ENCODE measurements around the gene ARL17A.
"Not testable (repeated sequence)": the region's sequence is repeated elsewhere in the genome, so short reads cannot be mapped to it uniquely, and the experiment has no call there.

ARL17A gene

GRCh38 chr17:46571796-46572195 lies 7.7 kb downstream of the ARL17A start:
- not testable (repeated sequence) for H2BK120ac ChIP-seq (ENCODE audit: low read depth, low read length); H3K4ac ChIP-seq (ENCODE audit: low read length); H3K23ac ChIP-seq (ENCODE audit: low read depth, low read length, poor library complexity); DNase-seq (ENCODE audit: low spot score); H2AK5ac ChIP-seq (ENCODE audit: low read depth, low read length); H2BK5ac ChIP-seq (ENCODE audit: low read length); H4K91ac ChIP-seq (ENCODE audit: low read depth, low read length, poor library complexity); H2BK15ac ChIP-seq (ENCODE audit: low read length); H4K8ac ChIP-seq (ENCODE audit: low read depth, low read length); H3K36me3 ChIP-seq (replicated peaks in 1 of 2; ENCODE audit: control insufficient read depth in 2 of 2, insufficient read depth in 2 of 2, low read length in 2 of 2); H3K4me1 ChIP-seq (ENCODE audit: control insufficient read depth in 2 of 2, insufficient read depth in 1 of 2, low read depth in 1 of 2, low read length in 2 of 2); H3K9ac ChIP-seq (ENCODE audit: low read depth, low read length, poor library complexity); H3K9me3 ChIP-seq (replicated peaks in 1 of 2; ENCODE audit: control insufficient read depth in 2 of 2, insufficient read depth in 1 of 2, low read depth in 1 of 2, low read length in 2 of 2); H3K27me3 ChIP-seq (ENCODE audit: control insufficient read depth in 3 of 3, insufficient read depth in 3 of 3, low read depth in 1 of 3, low read length in 3 of 3); H3K4me2 ChIP-seq (ENCODE audit: insufficient read depth, low read length, poor library complexity, severe bottlenecking); H3K79me1 ChIP-seq (ENCODE audit: low read depth, low read length); H2BK12ac ChIP-seq (ENCODE audit: low read length); H2AFZ ChIP-seq (ENCODE audit: low read length); H3K4me3 ChIP-seq (ENCODE audit: low read length in 2 of 2); H3K27ac ChIP-seq (replicated peaks; ENCODE audit: low read length); H3K14ac ChIP-seq (ENCODE audit: low read length); H3K18ac ChIP-seq (ENCODE audit: low read length)
- no CpG with 5 or more reads among the region's 4 CpGs for WGBS, 2 donors (ENCODE audit: extremely low coverage in 2 of 2, insufficient read length in 2 of 2, insufficient replicate concordance in 1 of 2)

DNA sequence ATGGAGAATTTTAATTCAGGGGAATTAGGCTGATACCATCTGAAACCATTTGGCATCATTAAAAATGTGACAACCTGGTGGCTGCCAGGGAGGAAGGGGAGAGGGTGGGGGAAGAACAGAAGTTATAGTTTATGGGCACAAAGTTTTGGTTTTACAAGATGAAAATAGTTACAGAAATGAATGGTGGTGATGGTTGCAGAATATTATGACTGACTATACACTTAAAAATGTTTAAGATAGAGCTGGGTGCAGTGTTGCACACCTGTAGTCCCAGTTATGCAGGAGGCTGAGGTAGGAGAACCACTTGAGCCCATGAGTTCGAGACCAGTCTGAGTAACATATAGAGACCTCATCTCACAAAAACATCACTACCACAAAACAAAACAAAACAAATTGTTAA lies 12.5 kb downstream of the ARL17A start:
- no CpG with 5 or more reads among the region's 1 CpG for WGBS, 2 donors (ENCODE audit: extremely low coverage in 2 of 2, insufficient read length in 2 of 2, insufficient replicate concordance in 1 of 2)

GRCh38 chr17:46566284-46566683 lies 13.2 kb downstream of the ARL17A start:
- not testable (repeated sequence) for H3K4ac ChIP-seq (ENCODE audit: low read length); H2BK120ac ChIP-seq (ENCODE audit: low read depth, low read length); H4K8ac ChIP-seq (ENCODE audit: low read depth, low read length); H3K23ac ChIP-seq (ENCODE audit: low read depth, low read length, poor library complexity); H2BK12ac ChIP-seq (ENCODE audit: low read length); H2BK15ac ChIP-seq (ENCODE audit: low read length); H2AFZ ChIP-seq (ENCODE audit: low read length); H3K27me3 ChIP-seq (ENCODE audit: control insufficient read depth in 3 of 3, insufficient read depth in 3 of 3, low read depth in 1 of 3, low read length in 3 of 3); H3K4me1 ChIP-seq (ENCODE audit: control insufficient read depth in 2 of 2, insufficient read depth in 1 of 2, low read depth in 1 of 2, low read length in 2 of 2); H3K9ac ChIP-seq (ENCODE audit: low read depth, low read length, poor library complexity); H3K27ac ChIP-seq (replicated peaks; ENCODE audit: low read length); H3K4me2 ChIP-seq (ENCODE audit: insufficient read depth, low read length, poor library complexity, severe bottlenecking); H3K36me3 ChIP-seq (replicated peaks in 1 of 2; ENCODE audit: control insufficient read depth in 2 of 2, insufficient read depth in 2 of 2, low read length in 2 of 2); DNase-seq (ENCODE audit: low spot score); H2AK5ac ChIP-seq (ENCODE audit: low read depth, low read length); H2BK5ac ChIP-seq (ENCODE audit: low read length); H3K18ac ChIP-seq (ENCODE audit: low read length); H3K4me3 ChIP-seq (ENCODE audit: low read length in 2 of 2); H4K91ac ChIP-seq (ENCODE audit: low read depth, low read length, poor library complexity); H3K14ac ChIP-seq (ENCODE audit: low read length); H3K9me3 ChIP-seq (replicated peaks in 1 of 2; ENCODE audit: control insufficient read depth in 2 of 2, insufficient read depth in 1 of 2, low read depth in 1 of 2, low read length in 2 of 2); H3K79me1 ChIP-seq (ENCODE audit: low read depth, low read length)
- WGBS, 2 donors (ENCODE audit: extremely low coverage in 2 of 2, insufficient read length in 2 of 2, insufficient replicate concordance in 1 of 2) = no CpG with 5 or more reads among the region's 2 CpGs

More for the DNA sequence above, 12.5 kb downstream of the ARL17A start:
- H3K14ac ChIP-seq (ENCODE audit: low read length); H3K27me3 ChIP-seq (ENCODE audit: control insufficient read depth in 3 of 3, insufficient read depth in 3 of 3, low read depth in 1 of 3, low read length in 3 of 3); H2BK12ac ChIP-seq (ENCODE audit: low read length); H3K9me3 ChIP-seq (replicated peaks in 1 of 2; ENCODE audit: control insufficient read depth in 2 of 2, insufficient read depth in 1 of 2, low read depth in 1 of 2, low read length in 2 of 2); H3K9ac ChIP-seq (ENCODE audit: low read depth, low read length, poor library complexity); H3K4me2 ChIP-seq (ENCODE audit: insufficient read depth, low read length, poor library complexity, severe bottlenecking); H3K27ac ChIP-seq (replicated peaks; ENCODE audit: low read length); H3K4me1 ChIP-seq (ENCODE audit: control insufficient read depth in 2 of 2, insufficient read depth in 1 of 2, low read depth in 1 of 2, low read length in 2 of 2); H2AK5ac ChIP-seq (ENCODE audit: low read depth, low read length); H2BK120ac ChIP-seq (ENCODE audit: low read depth, low read length); H4K8ac ChIP-seq (ENCODE audit: low read depth, low read length); H3K4me3 ChIP-seq (ENCODE audit: low read length in 2 of 2); H3K4ac ChIP-seq (ENCODE audit: low read length); H3K23ac ChIP-seq (ENCODE audit: low read depth, low read length, poor library complexity); H2AFZ ChIP-seq (ENCODE audit: low read length); H2BK15ac ChIP-seq (ENCODE audit: low read length); DNase-seq (ENCODE audit: low spot score); H4K91ac ChIP-seq (ENCODE audit: low read depth, low read length, poor library complexity); H3K36me3 ChIP-seq (replicated peaks in 1 of 2; ENCODE audit: control insufficient read depth in 2 of 2, insufficient read depth in 2 of 2, low read length in 2 of 2); H3K79me1 ChIP-seq (ENCODE audit: low read depth, low read length); H3K18ac ChIP-seq (ENCODE audit: low read length); H2BK5ac ChIP-seq (ENCODE audit: low read length): not testable (repeated sequence)

DNA sequence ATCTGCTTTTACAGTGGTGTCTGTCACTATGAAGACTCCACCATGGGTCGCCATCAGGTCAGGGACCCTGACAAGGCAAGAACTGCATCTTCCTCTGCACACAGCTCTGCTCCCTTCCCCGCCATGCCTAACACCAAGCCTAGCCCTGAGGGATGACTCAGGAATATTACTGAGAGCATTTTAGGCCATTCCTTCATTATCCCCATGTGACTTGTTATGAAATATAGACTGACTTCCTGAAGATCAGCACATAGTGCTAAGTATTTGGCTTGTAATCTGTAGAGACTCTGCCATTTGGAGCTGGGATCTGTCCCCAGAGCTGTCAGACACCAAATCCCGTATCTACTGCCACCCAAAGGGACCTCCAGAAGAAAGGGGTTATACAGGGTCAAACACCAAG lies 19.4 kb downstream of the ARL17A start:
- WGBS, 2 donors (ENCODE audit: extremely low coverage in 2 of 2, insufficient read length in 2 of 2, insufficient replicate concordance in 1 of 2) = no CpG with 5 or more reads among the region's 3 CpGs

More for the DNA sequence above, 19.4 kb downstream of the ARL17A start:
- not testable (repeated sequence) for H2BK120ac ChIP-seq (ENCODE audit: low read depth, low read length); H4K8ac ChIP-seq (ENCODE audit: low read depth, low read length); H3K27me3 ChIP-seq (ENCODE audit: control insufficient read depth in 3 of 3, insufficient read depth in 3 of 3, low read depth in 1 of 3, low read length in 3 of 3); DNase-seq (ENCODE audit: low spot score); H3K4me3 ChIP-seq (ENCODE audit: low read length in 2 of 2); H2AFZ ChIP-seq (ENCODE audit: low read length); H3K23ac ChIP-seq (ENCODE audit: low read depth, low read length, poor library complexity); H3K27ac ChIP-seq (replicated peaks; ENCODE audit: low read length); H3K14ac ChIP-seq (ENCODE audit: low read length); H3K9me3 ChIP-seq (replicated peaks in 1 of 2; ENCODE audit: control insufficient read depth in 2 of 2, insufficient read depth in 1 of 2, low read depth in 1 of 2, low read length in 2 of 2); H3K4me2 ChIP-seq (ENCODE audit: insufficient read depth, low read length, poor library complexity, severe bottlenecking); H3K4ac ChIP-seq (ENCODE audit: low read length); H4K91ac ChIP-seq (ENCODE audit: low read depth, low read length, poor library complexity); H2AK5ac ChIP-seq (ENCODE audit: low read depth, low read length); H3K9ac ChIP-seq (ENCODE audit: low read depth, low read length, poor library complexity); H3K79me1 ChIP-seq (ENCODE audit: low read depth, low read length); H2BK5ac ChIP-seq (ENCODE audit: low read length); H2BK12ac ChIP-seq (ENCODE audit: low read length); H2BK15ac ChIP-seq (ENCODE audit: low read length); H3K36me3 ChIP-seq (replicated peaks in 1 of 2; ENCODE audit: control insufficient read depth in 2 of 2, insufficient read depth in 2 of 2, low read length in 2 of 2); H3K4me1 ChIP-seq (ENCODE audit: control insufficient read depth in 2 of 2, insufficient read depth in 1 of 2, low read depth in 1 of 2, low read length in 2 of 2); H3K18ac ChIP-seq (ENCODE audit: low read length)
